Fibroblast of lung (primary cell): ENCODE data around the gene TTC22.

Experiments
- CTCF ChIP-seq, 2 donors: IDR thresholded peaks in 1 of 2; conservative IDR thresholded peaks in 1 of 2; 1 replicate in 1 of 2; 2 replicates in 1 of 2; pipeline ENCODE4 v1.5.1; 2011 to 2012; ENCODE audit warnings: low read length in 2 of 2, control low read depth in 1 of 2, inconsistent platforms in 1 of 2, low read depth in 1 of 2, mild to moderate bottlenecking in 1 of 2
- EZH2 ChIP-seq: IDR thresholded peaks from 2 replicates; pipeline ENCODE4 v1.5.1; 2012; ENCODE audit warnings: low read length, control low read depth, mild to moderate bottlenecking; ENCODE audit errors: missing control alignments

- TF ChIP-seq EZH2 (no peak), CTCF (conservative IDR thresholded peaks at IDR 0.05 in 1 of 2, IDR thresholded peaks at IDR 0.05 in 1 of 2; ENCODE audit: low read depth in 1 of 2, low read length in 2 of 2) (no peak)
These were observed 13.4 kb upstream of the TTC22 start for GRCh38 chr1:54814571-54814970.
